ENCODE data around the gene OTOP2. TPM values are rescaled to one million over a fixed set of nuclear protein-coding genes. Genes with fewer than 3 reads are reported as not detected.

Gene OTOP2
- total RNA-seq, 2 donors from 2014 or later, result 5.7 to 18.4 TPM

- no peak within 1 kb of the TSS for H3K4me3 ChIP-seq
- intact Hi-C loops (cut with DNase I), result no loop called here
- no peaks in the 10 kb centered on the region for H3K36me3 ChIP-seq
- H3K9me3 ChIP-seq, result no peaks in the 10 kb centered on the region
- no peak within 1 kb of the TSS for H3K27ac ChIP-seq
- no peak for TF ChIP-seq CTCF (IDR thresholded peaks at IDR 0.05)
- H3K27me3 ChIP-seq, result peaks cover 29% of the 10 kb centered on the region
- H3K4me1 ChIP-seq, result no peaks in the 10 kb centered on the region
- no peak for DNase-seq
- no peak within 1 kb of the TSS for H3K9ac ChIP-seq (ENCODE audit: low read depth in 2 of 2, low read length in 2 of 2)
These were observed 11.8 kb downstream of the OTOP2 start, which contains the start of gene OTOP3 for GRCh38 chr17:74935585-74936469. OTOP3 (plus strand) TSS chr17:74935898; CDS start chr17:74935922, 24 bp downstream.

- TF ChIP-seq CTCF (IDR thresholded peaks at IDR 0.05), result no peak
- H3K4me3 ChIP-seq, result no peak overlapping the region
- H3K36me3 ChIP-seq, result no peaks in the 10 kb centered on the region
- intact Hi-C loops (cut with DNase I), result no loop called here
- H3K9ac ChIP-seq (ENCODE audit: low read depth in 2 of 2, low read length in 2 of 2), result no peak overlapping the region
- no peak for DNase-seq
- no peaks in the 10 kb centered on the region for H3K9me3 ChIP-seq
- H3K27me3 ChIP-seq, result peaks cover 29% of the 10 kb centered on the region
- H3K4me1 ChIP-seq, result no peaks in the 10 kb centered on the region
- H3K27ac ChIP-seq, result no peak overlapping the region
These were observed 12.4 kb downstream of the OTOP2 start for GRCh38 chr17:74936470-74936799.

GRCh38 chr17:74937064-74938051 lies 13.3 kb downstream of the OTOP2 start:
- intact Hi-C loops (cut with DNase I), result no loop called here
- no peak for DNase-seq
- TF ChIP-seq CTCF (IDR thresholded peaks at IDR 0.05), result no peak
- Histone ChIP-seq H3K27me3 (peaks cover 29% of the 10 kb centered on the region), H3K9ac (ENCODE audit: low read depth in 2 of 2, low read length in 2 of 2) (no peak overlapping the region), H3K4me1 (no peaks in the 10 kb centered on the region), H3K4me3 (no peak overlapping the region), H3K9me3 (no peaks in the 10 kb centered on the region), H3K36me3 (no peaks in the 10 kb centered on the region), H3K27ac (no peak overlapping the region)

- no peak overlapping the region for H3K27ac ChIP-seq
- H3K4me3 ChIP-seq, result no peak overlapping the region
- TF ChIP-seq CTCF (IDR thresholded peaks at IDR 0.05), result no peak
- intact Hi-C loops (cut with DNase I), result no loop called here
- no peaks in the 10 kb centered on the region for H3K9me3 ChIP-seq
- no peak for DNase-seq
- no peaks in the 10 kb centered on the region for H3K4me1 ChIP-seq
- peaks cover 29% of the 10 kb centered on the region for H3K27me3 ChIP-seq
- H3K36me3 ChIP-seq, result no peaks in the 10 kb centered on the region
- H3K9ac ChIP-seq (ENCODE audit: low read depth in 2 of 2, low read length in 2 of 2), result no peak overlapping the region
These were observed 14.3 kb downstream of the OTOP2 start for GRCh38 chr17:74938194-74938950.

- H3K27me3 ChIP-seq, result peaks cover 29% of the 10 kb centered on the region
- no peaks in the 10 kb centered on the region for H3K36me3 ChIP-seq
- no peaks in the 10 kb centered on the region for H3K4me1 ChIP-seq
- DNase-seq, result no peak
- no peak overlapping the region for H3K9ac ChIP-seq (ENCODE audit: low read depth in 2 of 2, low read length in 2 of 2)
- no peaks in the 10 kb centered on the region for H3K9me3 ChIP-seq
- no peak overlapping the region for H3K4me3 ChIP-seq
- no peak overlapping the region for H3K27ac ChIP-seq
- TF ChIP-seq CTCF (IDR thresholded peaks at IDR 0.05), result no peak
- intact Hi-C loops (cut with DNase I), result no loop called here
These were observed 15.5 kb downstream of the OTOP2 start for GRCh38 chr17:74939534-74939933.
